GM21723 (cell line): ENCODE data around the gene DAB2IP.
"Not testable (repeated sequence)": the region's sequence is repeated elsewhere in the genome, so short reads cannot be mapped to it uniquely, and the experiment has no call there.

ENCODE experiments used
- ATAC-seq: cut with Tn5 transposase; IDR thresholded peaks from one replicate; pipeline ENCODE4 v1.9.1; 2021; ENCODE audit warnings: mild to moderate bottlenecking, moderate library complexity; ENCODE audit not compliant: unreplicated experiment

Gene DAB2IP

DNA sequence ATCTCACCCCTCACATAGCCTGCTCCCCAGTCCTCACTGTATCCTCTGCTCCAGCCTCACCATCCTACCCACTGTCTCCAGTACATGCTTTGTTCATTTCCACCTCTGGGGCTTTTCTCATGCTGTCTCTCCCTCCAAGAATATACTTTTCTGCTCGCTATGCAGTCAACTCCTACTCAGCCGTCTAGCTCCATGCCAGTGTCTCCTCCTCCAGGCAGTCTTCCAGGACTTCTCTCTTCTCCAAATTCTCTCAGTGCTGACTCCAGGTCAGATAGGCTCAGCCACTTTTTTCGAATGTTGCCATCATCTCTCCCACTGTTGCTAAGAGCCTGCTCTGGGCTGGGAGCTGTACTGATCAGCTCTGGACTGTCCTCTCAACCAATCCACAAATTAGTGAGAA is 8.0 kb upstream of the DAB2IP start:
- no peak for ATAC-seq

DNA sequence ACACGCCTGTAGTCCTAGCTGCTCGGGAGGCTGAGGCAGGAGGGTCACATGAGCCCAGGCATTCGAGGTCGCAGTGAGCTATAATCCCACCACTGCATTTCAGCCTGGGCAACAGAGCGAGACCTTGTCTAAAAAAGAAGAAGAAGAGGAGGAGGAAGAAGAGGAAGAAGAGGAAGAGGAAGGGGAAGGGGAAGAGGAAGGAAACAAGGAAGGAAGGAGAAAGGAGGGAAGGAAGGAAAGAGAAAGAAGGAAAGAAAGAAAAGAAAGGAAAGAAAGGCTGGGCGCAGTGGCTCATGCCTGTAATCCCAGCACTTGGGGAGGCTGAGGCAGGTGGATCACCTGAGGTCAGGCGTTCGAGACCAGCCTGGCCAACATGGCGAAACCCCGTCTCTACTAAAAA is 7.4 kb upstream of the DAB2IP start:
- not testable (repeated sequence) for ATAC-seq

DNA sequence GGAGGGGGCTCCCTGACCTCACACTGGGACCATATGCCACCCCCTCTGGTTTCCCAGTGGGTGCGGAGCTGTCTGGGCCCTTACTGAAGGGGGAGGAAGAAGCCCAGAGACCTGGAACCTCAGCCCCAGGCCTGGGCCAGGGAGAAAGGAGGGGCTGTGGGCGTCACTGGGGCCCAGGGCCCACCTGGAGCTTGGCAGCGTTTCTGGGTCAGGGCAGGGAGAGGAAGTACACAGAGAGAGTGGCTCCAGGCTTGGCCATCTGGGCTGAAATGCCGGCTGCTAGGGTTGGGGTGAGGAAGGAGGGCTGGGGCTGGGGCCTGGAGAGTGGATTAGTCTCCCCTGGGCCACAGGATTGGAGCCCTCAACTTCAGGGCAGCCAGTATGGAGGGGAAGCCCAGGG is 6.4 kb upstream of the DAB2IP start:
- no peak for ATAC-seq

DNA sequence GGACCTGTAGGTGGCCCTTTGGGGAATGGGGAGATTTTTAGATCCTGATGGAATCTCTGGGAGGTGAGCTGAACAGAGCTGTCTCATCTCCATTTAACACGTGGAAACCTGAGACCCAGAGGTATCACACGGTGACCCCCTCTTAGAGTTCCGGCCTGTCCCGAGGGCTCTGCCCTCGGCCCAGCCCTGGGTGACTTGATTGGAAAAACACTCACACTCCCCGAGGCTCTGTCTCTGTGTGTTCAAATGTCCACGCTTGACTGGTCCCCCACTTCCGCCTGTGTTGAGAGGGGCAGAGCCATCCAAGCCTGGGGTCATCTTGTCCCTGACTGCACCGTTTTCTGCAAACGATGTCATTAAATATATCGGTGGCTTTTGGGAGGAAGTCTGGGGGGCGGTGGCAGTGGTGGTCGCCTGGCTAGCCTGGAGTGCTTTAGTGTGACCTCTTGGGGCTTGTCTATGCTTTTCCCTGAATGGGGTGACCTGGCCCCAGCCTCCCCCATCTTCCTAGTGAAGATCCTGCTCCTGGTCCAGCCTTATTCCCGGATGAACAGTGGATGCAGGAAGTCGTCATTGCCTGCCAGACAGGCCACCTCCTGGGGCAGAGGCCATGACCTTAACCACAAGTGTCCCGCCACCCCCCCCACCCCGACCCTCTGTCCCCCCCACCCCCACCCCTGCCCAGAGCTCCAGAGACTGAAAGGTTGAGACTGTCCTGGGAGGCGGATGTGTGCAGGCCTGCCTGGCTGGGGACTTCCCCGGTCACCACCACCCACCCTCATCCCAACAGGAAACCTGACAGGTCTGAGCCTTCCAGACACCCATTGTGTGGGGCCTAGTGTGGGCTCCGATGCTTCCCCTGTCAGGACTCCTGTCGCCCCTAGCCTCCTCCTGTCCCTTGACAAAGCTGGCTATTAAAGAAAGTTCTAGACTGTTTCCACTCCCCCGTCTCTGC is 5.3 kb upstream of the DAB2IP start:
- no peak for ATAC-seq

DNA sequence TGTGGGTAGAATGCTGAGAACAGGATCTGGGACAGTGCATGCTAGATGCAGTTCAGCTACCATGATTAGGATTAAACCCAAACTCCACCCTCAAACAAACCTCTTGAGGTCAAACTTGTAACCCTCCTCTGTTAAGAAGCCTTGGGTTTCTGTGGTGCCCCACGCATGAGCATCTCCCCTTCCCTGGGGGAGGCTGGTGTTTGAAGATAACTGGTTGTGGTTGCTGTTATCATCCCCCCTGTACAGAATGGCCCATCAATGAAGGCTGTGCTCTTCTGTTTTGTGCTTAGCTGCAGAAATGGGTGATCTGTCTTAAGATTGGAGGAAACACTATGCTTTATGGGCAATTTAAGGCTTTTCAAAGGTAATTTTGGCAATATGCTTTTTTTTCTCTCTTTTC is 4.4 kb upstream of the DAB2IP start:
- no peak for ATAC-seq

DNA sequence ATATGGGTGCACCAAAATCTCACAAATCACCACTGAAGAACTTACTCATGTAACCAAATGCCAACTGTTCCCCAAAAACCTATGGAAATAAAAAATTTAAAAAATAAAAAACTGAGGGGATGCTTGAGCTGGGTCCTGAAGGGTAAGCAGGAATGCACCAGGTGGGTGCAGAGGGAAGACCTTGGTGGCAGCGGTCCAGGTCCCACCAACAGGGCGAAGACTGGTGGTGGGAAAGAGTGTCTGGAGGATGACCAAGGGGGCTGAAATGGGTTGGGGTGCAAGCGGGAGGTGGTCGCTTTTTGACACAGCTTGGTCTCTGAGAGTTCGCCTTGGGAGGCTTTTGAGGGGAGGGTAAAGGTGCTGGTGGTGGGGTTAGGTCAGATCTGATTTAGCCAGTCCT is 3.3 kb upstream of the DAB2IP start:
- ATAC-seq = no peak

DNA sequence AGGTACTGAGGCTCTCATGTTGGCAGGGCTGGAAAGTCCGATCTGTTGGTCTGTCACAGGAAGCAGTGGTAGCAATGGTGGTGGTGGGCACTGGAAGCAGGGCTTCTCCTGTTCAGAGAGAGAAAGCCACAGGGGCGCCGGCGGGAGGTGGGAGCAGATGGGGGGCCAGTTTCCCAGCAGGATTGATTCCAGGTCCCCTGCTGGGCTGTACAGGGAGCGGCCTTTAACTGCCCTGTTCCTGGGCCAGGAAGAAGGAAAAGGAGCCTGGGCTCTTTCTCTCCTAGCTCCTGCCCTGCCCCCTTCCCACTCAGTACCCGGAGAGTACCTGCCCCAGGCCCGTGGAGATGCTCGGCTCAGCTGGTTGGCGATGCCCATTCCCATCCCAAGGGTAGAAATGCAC is 2.6 kb upstream of the DAB2IP start:
- ATAC-seq = no peak

DNA sequence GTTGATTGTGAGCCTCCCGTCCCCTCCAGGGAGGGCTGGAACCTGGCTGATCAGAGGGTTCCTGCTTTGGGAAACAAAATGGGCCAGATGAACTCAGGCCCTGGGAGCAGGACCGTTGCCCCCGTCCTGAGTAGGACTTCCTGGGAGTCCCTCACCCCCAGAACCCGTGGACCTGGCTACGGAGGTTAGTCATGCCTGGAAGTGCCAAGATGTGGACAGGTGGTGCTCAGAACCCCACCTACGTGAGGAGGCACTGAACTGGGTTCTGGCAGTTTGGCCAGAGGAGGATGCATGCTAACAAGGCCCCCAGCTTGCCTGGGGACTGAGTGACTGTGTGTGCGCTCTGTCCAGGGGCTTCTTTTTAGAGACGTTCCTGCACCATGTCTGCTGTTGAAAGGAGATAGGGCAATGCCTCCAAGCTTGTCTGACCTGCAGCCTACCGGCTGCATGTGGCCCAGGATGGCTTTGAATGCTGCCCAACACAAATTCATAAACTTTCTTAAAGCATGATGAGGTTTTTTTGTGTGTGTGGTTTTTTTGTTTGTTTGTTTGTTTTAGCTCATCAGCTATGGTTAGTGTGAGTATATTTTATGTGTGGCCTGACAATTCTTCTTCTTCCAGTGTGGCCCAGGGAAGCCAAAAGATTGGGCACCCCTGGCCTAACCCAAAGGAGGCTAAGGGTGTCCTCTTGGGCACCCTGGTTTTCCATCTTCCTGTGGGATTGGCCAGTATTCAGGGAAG is 1.8 kb upstream of the DAB2IP start:
- no peak for ATAC-seq

DNA sequence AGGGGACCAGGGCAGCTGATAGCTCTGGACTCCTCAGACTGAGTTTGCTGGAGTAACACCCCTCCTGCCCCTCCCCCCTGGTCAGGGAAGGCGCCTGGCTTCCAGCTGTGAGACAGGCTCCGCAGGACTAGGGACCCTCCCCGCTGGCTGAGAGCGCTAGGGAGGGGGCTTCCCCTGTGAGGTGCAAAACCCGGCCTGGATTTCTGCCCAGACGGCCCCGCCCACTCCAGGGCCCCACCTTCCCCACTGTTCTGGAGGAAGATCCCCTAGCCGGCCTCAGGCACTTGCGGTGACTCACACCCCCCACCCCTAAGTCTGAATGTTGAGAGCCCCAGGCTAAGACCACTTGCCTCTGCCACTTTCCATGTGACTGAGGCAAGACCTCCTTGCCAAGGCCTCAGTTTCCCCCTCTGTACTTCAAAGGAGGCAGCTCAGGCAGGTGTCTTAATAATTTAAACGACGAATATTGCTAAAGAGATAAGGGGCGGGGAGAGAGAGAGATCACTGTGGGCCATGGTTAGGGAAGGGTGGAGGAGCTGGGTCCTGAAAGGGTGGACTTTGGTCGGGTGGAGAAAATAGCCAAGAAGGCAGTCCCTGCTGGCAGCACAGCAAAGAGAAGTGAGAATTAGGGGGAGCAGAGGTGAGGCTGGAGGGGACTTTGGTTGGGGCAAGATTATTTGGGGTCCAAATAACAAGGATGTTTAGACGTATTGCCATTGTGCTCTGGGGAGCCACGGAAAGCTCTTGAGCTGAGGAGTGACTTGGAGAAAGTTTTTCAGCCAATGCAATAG is 1.0 kb upstream of the DAB2IP start:
- no peak for ATAC-seq

DNA sequence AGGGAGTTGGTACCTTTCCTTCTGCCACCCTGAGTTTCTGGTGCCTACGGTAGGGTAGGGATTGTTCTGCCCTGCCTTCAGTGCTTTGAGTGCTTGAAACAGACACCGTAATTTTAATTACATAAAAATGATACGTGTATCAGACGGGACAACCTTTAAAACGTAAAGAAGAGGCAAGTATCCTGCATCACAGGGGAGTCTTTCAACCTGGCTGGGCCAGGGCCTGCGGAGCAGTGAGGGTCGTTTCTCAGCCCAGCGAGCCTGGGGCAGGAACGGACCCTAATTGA is 483 bp upstream of the DAB2IP start:
- no peak for ATAC-seq

DNA sequence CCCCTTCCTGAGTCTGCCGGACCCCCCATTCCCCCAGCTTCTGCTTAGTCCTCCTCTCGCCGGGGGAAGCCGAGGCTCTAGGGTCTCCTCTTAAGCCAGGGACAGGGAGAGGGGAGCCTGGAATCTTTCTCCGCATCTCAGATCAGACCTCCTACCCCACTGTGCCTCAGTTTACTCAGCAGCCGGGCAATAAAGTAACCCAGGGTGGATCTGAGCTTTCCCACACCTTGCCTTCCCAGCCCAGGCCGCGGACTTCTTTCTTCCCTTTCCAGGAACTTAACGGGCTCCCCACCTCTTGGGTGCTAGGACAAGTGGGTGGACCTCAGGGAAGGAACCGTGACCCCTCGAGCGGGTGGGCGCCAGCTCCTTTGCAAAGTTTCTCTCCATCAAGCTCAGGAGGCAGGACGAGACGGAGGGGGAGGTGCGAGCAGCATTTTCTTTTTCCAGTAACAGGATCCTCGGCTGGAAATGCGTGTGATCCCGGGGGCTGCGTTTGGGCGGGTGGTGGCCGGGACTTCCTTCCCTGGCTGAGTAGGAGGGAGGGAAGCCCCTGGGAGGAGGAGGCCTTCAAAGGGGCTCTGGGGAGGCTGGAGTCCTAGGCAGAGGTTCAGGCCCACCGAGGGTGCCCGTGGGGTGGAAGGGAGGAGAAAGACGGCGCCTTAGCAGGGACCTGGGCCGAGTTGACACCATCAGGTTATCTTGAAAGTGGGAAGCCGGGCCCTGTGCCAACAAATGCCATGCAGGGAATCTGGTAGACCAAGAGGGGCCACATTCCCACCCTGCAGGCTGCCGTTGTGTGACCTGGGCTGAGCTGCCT is 795 bp downstream of the DAB2IP start:
- ATAC-seq = no peak

DNA sequence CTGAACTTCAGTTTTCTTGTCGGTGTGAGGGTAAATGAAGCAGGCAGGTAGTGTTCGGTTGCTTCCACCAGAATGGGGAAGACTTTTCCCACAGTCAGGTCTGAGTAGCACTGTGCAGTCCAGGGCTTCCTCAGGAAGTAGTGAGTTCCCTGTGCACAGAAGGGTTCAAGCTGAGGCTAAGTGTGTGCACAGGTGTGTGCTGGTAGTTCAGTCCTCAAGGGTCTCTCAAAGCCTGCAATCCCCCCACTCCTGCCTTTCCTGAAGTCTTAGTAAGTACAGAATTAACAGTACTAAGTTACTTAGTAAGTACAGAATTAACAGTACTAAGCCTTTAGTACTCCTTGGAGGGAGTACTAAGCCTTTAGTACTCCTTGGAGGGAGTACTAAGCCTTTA is 1.4 kb downstream of the DAB2IP start:
- no peak for ATAC-seq

DNA sequence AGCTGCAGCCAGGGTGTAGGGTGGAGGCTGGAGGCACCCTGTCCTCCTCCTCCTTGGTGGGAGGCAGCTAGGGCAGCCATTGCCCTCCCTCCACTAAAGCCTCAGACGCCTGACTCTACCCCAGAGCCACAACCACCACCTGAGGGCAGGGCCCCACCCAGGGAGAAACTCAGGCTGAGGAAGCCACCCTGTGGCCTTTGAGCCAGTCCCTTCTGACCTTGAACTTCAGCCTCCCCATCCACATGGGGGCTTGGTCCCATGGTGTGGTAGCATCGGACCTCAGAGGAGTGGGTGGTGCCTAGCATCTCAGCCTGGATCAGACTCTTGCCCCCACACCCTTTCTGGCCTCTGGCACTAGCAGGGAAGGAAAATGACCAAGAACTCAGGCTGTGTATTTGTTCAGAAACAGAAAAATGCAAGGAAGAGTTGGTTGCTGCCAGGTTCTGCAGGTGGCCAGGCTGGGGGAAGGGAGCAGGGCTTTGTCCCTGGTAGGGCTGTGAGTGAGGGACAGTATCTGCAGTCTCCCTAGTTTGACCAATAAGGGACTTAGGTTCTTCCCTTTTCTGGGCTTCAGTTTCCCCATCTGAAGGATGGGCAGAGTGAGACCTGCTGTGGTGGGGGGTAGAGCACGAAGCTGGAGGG is 3.2 kb downstream of the DAB2IP start:
- no peak for ATAC-seq

DNA sequence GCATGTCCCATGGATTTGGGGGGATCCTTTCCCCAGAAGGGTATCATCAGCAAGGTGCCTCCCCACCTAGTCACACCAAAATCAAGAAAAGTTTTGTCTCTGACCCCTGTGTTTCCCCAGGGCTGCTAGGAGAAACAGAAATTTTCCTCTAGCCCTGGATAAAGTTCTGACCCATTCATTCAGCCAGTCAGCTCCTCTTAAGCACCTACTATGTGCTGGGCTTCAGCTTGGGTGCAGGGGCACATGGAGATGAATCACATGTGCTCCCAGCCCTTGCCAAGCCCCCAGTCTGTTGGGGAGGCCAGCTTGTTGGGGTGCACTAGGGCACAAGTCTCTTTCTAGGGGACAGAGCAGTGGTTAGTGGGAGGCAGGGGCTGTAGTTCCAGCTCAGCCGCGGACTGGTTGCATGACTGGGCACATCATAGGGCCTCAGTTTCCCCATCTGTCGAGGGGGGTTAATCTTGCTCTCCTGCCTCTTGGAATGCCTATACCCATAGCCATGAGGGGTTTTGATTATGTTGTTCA is 3.9 kb downstream of the DAB2IP start:
- ATAC-seq = no peak

DNA sequence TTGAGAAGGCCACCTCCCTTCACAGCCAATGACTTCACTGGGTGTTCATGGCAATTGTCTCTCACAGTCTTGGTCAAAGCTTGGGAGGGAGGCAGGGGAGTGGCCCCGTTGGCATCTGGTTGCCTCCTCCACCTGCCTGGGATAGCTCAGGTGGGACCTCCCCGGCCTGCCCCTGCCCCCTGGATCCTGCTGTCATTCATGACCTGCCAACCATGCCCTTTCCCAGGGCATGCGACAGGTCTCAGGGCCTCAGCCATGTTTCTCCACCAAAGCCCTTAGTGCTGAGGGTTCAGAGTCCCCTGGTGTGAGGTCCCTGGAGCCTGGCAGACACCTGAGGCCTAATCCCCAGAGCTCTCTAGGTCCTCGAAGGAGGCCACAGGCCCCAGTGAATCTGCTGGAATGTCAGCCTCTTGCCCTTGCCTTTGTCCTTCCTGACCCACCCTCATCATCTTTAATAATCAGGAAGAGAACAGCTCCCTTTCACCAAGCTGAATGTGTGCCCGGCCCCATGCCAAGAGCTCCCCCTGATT is 5.6 kb downstream of the DAB2IP start:
- ATAC-seq = no peak

DNA sequence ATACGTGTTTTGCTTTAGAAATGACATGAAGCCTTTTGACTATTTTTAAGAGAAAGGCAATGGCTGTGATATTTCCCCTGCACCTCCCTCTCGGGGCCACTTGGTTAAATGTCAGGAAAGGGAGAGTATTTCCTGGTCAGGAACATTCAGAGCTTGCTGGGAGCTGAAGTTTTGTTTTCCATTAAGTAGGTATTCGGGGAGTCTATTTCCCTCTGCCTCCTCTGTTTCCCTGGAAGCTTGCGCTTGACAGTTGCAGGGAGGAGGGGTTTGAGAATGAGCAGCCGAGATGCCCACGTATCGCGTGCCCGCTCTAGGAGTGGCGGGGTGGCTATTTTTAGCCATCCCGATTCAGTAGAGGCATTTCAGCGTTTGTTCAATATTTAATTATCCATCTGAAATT is 6.7 kb downstream of the DAB2IP start:
- ATAC-seq = no peak

DNA sequence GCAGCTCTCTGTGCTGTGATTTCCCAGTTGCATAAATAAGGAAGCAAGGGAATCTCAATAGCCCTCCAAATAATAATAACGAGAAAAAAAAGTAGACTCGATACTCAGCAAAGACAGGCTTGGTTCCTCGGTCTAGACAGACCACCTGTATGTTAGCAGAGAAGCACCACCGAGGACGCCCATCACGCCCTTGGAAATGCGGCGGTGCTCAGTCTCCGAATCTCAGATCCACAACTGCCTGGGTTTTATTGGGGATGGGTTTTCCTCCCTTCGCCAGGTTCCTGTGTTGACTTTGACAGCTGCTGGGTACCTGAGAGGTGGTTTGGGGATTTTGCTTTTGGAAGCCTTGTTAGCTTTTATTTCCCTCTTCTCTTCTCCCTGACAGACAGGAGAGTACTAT is 7.2 kb downstream of the DAB2IP start:
- ATAC-seq = no peak

DNA sequence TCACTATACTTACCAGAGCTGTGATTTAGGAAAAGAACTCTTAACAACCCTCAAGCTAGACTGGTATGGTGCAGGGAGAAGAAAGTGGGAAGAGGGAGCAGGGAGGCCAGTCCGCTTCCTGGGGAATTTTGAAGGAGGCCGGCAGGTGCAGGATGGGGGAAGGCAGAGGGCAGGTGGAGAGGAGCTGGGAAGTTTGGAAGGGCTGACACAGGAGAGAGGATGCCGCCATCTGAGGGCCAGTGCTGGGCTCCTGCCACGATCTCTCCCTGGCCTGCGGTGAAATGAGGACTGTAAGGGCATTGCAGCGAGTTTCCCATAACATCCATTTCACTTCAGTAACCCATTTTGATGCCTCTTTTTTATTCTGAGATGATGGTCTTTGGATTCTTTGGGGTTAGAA is 8.9 kb downstream of the DAB2IP start:
- no peak for ATAC-seq

DNA sequence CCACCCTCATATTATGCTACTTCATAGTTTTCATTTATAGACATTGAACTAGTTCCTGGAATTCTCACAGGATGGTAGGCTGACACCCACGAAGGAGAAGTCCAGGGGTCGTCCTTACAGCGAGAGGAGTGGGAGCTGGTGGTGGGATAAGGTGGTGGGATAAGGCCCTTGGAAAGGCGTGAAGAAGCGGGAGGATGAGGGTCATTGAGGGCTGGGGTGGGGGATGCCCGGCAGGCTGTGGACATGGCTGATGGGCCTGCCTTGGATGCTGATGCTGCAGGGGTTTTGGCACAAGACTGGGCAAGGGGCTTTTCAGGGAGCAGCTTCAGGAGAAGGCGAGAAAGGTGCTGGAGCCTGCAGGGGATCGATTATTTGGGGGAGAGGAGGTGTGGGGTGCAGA is 9.4 kb downstream of the DAB2IP start:
- ATAC-seq = no peak

DNA sequence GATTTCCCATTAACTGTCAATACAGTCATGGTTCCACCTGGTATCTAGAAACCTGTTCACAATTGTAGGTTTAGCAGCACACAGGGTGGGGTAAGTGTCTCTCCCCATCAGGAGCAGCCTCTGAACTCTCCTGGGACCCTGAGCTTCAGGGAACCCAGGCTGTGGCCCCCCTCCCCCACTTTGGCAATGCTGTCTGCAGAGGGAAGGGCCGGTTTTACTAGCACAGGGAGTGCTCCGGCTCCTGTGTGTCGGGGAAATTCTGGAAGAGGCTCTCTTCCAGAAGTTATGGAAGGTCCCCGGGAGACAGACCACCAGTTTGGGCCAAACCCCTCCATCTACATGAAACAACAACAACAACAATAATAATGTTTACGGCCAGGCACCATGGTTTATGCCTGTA is 9.9 kb downstream of the DAB2IP start:
- ATAC-seq = no peak
